ENCODE data around the gene RTL5. TPM values are rescaled to one million over a fixed set of nuclear protein-coding genes. Genes with fewer than 3 reads are reported as not detected.
A peak's percentile ranks its signal among the peaks of the same experiment; 100 is the strongest.

The RTL5 gene
- total RNA-seq, 8 experiments from 2014 or later, result 1.6 to 18.0 (median 11.1) TPM

DNA sequence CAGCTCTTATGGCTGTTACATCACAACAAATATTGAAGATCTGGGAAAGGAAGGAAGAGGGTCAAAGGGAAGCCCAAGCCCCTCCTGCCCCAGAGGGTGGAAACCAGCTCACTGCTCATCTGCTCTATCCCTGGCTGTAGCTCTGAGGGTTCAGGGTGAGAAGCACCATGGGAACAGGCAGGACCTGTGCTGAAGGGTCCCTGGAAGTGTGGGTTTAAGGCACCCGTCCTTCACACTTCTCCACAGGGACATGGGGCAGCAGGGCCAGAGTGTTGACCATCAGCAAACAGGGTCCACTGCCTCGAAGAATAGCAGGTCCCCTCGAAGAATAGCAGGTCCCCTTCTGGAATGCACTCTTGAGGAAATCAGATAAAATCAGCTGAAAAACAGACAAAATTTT is 4.4 kb downstream of the RTL5 start:
- peaks cover 52 to 57% of the 10 kb centered on the region in 2 donors for H3K4me1 ChIP-seq (replicated peaks in 1 of 2)
- WGBS, 10 experiments, result 48 to 90% (median 55%) methylated on average over 2 of the region's 3 CpGs; no CpG with 5 or more reads in 7 of the 10 experiments
- in situ Hi-C loops (cut with MboI; ENCODE audit: low pct_unique_long_range_greater_than_20kb in 2 of 9, low sequenced_read_pairs in 9 of 9, unreplicated experiment in 9 of 9), result loop anchor here in 1 of 9 experiments (25.0 kb wide), 1 partner anchor 115 kb away; no protein-coding TSS in a partner anchor
- H3K27ac ChIP-seq, result no peak overlapping the region
- no peak overlapping the region for H3K4me3 ChIP-seq
- ATAC-seq (replicated peaks in 6 of 8), result no peak

DNA sequence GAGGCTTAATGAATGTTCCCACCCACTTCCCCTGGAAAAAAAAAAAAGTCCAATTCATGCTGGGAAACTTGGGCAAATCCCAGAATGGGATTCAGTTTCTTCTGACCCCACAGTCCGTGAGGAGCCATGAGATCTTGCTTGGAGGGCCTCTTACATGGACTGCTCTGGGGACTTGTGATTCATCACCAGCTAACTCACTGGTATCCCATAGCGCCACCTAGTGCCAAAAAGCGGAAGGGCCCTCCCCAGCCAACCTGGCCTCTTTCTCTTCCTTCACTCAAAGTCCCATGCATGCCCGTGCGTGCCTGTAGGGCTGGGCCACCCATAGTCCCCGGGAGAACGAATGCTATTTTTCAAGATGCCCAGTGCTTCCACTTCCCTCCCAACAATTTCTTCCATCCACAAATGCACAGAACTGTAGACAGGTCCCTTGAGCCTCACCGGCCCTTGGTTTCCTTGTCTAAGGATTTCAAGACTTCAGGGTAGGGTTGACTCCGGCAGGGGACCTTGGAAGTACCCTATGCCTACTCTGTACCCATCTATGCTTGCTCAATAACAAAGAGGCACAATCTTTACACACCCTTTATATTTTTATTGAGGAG is 5.1 kb downstream of the RTL5 start:
- peak; percentile 50 to 88 (median 73) for ATAC-seq (replicated peaks in 6 of 8)
- Histone ChIP-seq H3K27ac (no peak overlapping the region), H3K4me1 (replicated peaks in 1 of 2) (peaks cover 51 to 56% of the 10 kb centered on the region in 2 donors), H3K4me3 (peak overlapping the region in 1 of 5 donors; percentile 15)
- in situ Hi-C loops (cut with MboI; ENCODE audit: low pct_unique_long_range_greater_than_20kb in 2 of 9, low sequenced_read_pairs in 9 of 9, unreplicated experiment in 9 of 9), result loop anchor here in 1 of 9 experiments (25.0 kb wide), 1 partner anchor 114 kb away; no protein-coding TSS in a partner anchor
- 0 to 26% (median 0%) methylated on average over 1 to 7 of the region's 9 CpGs; no CpG with 5 or more reads in 5 of the 10 experiments for WGBS, 10 experiments

DNA sequence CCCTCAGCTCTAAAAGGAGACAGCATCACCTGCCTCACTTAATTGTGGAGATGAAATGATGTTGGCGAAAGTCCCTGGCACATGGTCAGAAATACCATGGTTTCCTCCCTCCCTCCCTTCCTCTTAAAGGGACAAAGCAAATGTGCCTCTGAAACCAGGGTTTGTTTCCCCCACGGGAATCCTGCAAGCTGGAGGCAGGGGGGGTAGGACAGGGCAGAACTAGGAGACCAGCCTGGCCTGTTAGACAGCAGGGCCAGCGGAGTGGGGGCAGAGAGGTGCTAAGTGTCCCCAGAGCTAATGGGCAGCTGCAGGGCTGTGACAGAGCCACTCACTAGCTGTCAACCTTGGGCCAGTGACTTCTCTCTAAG is 5.7 kb downstream of the RTL5 start:
- in situ Hi-C loops (cut with MboI; ENCODE audit: low pct_unique_long_range_greater_than_20kb in 2 of 9, low sequenced_read_pairs in 9 of 9, unreplicated experiment in 9 of 9), result loop anchor here in 1 of 9 experiments (25.0 kb wide), 1 partner anchor 114 kb away; no protein-coding TSS in a partner anchor
- no CpG with 5 or more reads among the region's 3 CpGs for WGBS, 10 experiments

DNA sequence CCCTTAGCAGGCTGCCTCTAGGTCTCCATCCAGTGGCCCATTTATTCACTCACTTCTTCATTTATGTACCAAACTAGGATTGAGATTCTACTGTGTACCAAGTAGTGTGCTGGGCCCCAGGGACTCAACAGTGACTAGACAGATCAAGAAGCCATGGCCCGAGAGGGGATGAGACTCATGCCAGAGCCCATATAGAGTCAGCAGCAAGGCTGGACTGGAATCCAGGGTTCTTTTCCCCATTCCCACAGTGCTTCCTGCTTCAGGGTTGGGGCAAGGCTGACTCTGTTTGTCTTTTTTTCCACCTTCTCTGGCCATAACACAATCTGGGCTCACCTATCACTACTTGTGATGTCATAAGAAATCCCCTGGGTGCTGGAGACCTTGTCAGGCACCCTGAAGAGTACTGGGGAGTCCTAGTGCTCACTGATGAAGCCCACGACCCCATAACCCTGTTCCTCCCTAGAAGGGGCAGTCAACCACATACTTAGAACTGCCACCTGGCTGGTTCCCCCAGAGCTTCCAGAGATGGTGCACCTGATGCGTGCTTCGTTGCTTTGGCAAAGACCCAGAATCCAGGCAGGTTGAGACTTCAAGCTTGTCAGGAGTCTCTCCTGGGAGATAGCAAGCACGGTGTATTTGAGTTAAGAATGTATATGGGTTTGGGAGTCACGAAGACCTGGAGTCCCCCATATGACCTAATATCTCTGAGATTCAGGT is 6.2 kb downstream of the RTL5 start:
- H3K4me1 ChIP-seq (replicated peaks in 1 of 2), result peaks cover 55 to 57% of the 10 kb centered on the region in 2 donors

More for the DNA sequence above, 5.7 kb downstream of the RTL5 start:
- Histone ChIP-seq H3K4me1 (replicated peaks in 1 of 2) (peaks cover 56 to 57% of the 10 kb centered on the region in 2 donors), H3K4me3 (no peak overlapping the region), H3K27ac (no peak overlapping the region)
- ATAC-seq (replicated peaks in 6 of 8), result peak in 1 of 8 experiments; percentile 1

DNA sequence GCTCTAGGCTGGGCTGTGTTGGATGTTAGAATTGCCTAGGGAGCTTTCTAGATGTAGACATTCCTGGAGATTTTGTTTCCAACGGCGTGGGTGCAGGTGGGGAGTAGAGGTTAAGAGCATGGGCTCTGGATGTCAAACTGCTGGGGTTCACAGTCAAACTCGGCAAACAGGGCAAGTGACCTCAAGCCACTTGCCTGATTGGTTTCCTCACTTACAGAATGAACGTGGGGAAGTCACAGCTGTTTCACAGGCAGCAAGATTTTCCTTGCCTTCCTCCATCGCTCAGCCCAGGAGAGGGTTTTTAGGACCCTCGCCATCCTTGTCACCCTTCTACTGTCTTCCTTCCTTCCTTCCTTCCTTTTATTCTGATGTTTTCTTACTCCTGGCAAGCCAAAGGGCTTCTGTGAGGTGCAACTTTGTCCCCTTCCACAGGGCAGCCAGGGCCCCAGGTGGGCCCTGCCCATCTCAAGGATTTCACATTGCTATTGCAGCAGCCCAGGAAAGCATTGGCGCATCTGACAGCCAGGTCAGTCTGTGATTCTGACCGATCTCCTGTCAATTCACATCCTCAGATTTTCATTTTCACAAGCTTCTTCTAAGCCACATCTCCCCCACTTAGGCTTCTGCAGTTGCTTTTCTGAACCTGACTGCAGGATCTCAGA is 7.0 kb downstream of the RTL5 start:
- no peak for ATAC-seq (replicated peaks in 6 of 8)
- H3K27ac ChIP-seq, result peak overlapping the region; percentile 6 to 88
- 39 to 80% (median 60%) methylated on average over 1 to 8 of the region's 8 CpGs; no CpG with 5 or more reads in 7 of the 10 experiments for WGBS, 10 experiments
- in situ Hi-C loops (cut with MboI; ENCODE audit: low pct_unique_long_range_greater_than_20kb in 2 of 9, low sequenced_read_pairs in 9 of 9, unreplicated experiment in 9 of 9), result loop anchor here in 1 of 9 experiments (25.0 kb wide), 1 partner anchor 112 kb away; no protein-coding TSS in a partner anchor
- peaks cover 48 to 55% of the 10 kb centered on the region in 2 donors for H3K4me1 ChIP-seq (replicated peaks in 1 of 2)
- H3K4me3 ChIP-seq, result no peak overlapping the region

More for the DNA sequence above, 6.2 kb downstream of the RTL5 start:
- 30 to 92% methylated on average over 2 of the region's 6 CpGs; no CpG with 5 or more reads in 8 of the 10 experiments for WGBS, 10 experiments
- Histone ChIP-seq H3K4me3 (no peak overlapping the region), H3K27ac (no peak overlapping the region)
- in situ Hi-C loops (cut with MboI; ENCODE audit: low pct_unique_long_range_greater_than_20kb in 2 of 9, low sequenced_read_pairs in 9 of 9, unreplicated experiment in 9 of 9), result loop anchor here in 1 of 9 experiments (25.0 kb wide), 1 partner anchor 113 kb away; no protein-coding TSS in a partner anchor
- ATAC-seq (replicated peaks in 6 of 8), result no peak

DNA sequence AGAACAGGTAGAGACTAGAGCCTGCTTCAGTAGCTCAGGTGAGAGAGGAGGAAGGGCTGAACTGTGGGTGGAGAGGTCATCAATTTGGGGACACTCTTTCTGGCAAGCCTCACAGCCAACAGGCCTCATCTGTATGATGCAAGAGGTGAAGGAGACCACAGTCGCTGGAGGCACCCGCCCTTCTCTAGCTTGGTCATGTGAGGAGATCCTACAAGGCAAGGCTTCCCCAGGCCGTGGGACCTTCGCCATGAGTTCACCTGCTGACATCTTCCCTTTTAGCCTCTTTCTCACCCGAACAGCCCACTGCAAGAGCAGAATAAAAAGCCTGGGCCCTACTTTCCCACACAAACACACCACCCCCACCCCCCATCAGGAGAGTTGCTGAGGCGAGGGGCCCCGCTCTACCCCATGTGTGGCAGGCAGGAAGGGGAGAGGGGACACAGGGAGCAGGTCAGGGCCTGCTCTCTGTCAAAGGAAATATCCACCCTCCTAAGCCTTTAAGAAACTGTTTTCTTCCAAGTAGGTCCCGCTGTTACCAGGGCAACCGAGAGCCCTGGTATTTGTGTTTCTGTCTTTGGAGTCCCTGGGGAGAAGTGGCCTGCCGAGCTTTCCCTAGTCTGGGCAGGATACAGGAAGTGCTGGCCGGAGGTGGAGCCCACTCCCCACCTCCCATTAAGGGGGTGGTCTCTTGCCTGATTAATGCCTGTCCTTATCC is 8.1 kb downstream of the RTL5 start:
- Histone ChIP-seq H3K4me1 (replicated peaks in 1 of 2) (peaks cover 41 to 49% of the 10 kb centered on the region in 2 donors), H3K27ac (peak overlapping the region; percentile 77 to 88), H3K4me3 (no peak overlapping the region)
- WGBS, 10 experiments, result 7 to 61% methylated on average over 3 of the region's 11 CpGs; no CpG with 5 or more reads in 8 of the 10 experiments
- in situ Hi-C loops (cut with MboI; ENCODE audit: low pct_unique_long_range_greater_than_20kb in 2 of 9, low sequenced_read_pairs in 9 of 9, unreplicated experiment in 9 of 9), result no loop called here
- ATAC-seq (replicated peaks in 6 of 8), result peak in 6 of 8 experiments; percentile 12 to 87 (median 82)

DNA sequence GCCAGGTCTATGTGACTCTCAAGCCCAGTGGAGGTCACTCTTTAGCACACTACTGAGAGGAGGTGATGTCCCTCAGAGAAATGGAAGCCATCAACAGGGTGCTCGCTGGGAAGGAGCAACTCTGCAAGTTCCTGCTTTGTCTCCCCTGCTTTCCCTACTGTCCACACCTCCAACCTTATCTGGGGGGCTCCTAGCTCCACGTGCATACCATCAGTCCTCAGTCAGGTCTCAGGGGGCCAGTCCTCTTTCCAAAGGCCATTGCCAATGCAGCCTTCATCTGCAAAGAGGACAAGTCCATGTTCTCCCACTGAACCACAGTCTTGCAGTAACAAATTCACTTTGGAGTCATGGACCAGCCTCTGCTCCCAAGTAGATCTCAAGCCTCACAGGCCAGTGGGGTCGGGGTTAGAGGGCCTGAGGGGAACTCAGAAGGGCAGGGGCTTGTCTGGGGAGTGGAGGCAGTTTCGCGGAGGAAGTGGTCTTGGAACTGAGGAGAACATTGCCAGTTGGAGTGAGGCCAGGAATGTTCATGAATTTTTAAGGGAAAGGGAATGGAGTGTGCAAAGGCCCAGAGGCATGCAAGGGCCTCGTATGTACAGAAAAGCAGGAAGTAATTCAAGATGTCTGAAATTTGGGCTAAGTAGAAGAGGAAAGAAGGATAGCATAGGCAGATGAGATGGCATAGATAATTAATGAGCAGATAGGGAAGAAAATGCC is 8.9 kb downstream of the RTL5 start:
- ATAC-seq (replicated peaks in 6 of 8), result no peak
- Histone ChIP-seq H3K4me1 (replicated peaks in 1 of 2) (peaks cover 34 to 47% of the 10 kb centered on the region in 2 donors), H3K4me3 (no peak overlapping the region), H3K27ac (peak overlapping the region; percentile 77 to 88)
- in situ Hi-C loops (cut with MboI; ENCODE audit: low pct_unique_long_range_greater_than_20kb in 2 of 9, low sequenced_read_pairs in 9 of 9, unreplicated experiment in 9 of 9), result no loop called here
- WGBS, 10 experiments, result 20 to 75% methylated on average over 1 to 3 of the region's 6 CpGs; no CpG with 5 or more reads in 8 of the 10 experiments

DNA sequence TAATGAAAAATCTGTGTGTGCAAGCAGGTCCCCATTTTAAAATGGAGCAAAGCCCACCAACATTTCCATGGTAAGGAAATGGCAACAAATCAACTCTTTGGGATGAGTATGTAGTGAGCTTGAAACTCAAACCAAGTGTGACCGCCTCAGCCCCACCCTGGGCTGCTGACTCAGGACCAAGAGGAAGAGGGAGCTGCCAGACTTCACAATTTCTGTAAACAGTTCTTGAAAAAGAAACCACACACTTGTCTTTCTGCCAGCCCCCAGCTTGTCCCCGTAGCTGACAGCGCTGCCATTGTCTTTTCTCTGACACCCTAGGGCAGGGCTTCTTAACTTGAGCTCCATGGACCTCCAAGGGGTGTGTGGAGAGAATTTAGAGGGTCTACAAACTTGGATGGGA is 10.3 kb downstream of the RTL5 start:
- 0 to 48% methylated on average over 1 to 3 of the region's 3 CpGs; no CpG with 5 or more reads in 8 of the 10 experiments for WGBS, 10 experiments
- H3K27ac ChIP-seq, result no peak overlapping the region
- H3K4me1 ChIP-seq (replicated peaks in 1 of 2), result peaks cover 25 to 35% of the 10 kb centered on the region in 2 donors
- in situ Hi-C loops (cut with MboI; ENCODE audit: low pct_unique_long_range_greater_than_20kb in 2 of 9, low sequenced_read_pairs in 9 of 9, unreplicated experiment in 9 of 9), result no loop called here
- no peak overlapping the region for H3K4me3 ChIP-seq
- ATAC-seq (replicated peaks in 6 of 8), result peak in 2 of 8 experiments; percentile 88 to 92

DNA sequence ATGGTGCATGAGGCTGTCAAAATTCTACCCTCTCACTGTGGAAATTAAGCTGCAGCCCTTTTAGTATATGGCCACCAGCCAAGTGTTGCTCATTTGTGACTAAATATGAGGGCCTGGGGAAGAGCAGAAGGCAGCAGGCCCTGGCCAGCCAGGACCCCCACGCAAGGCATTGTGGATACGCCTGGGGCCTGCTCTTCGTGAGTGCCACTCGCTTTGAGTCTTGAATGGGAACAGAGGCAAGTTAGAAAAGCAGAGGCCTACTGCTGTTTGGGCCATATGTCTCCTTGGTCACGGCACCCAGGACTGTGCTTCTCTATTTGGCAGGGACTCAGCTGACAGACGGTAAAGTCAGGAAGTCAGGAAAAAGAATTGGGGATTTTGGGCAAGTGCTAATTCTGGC is 10.9 kb downstream of the RTL5 start:
- Histone ChIP-seq H3K27ac (no peak overlapping the region), H3K4me3 (no peak overlapping the region), H3K4me1 (replicated peaks in 1 of 2) (peaks cover 25 to 33% of the 10 kb centered on the region in 2 donors)
- peak in 1 of 8 experiments; percentile 16 for ATAC-seq (replicated peaks in 6 of 8)
- in situ Hi-C loops (cut with MboI; ENCODE audit: low pct_unique_long_range_greater_than_20kb in 2 of 9, low sequenced_read_pairs in 9 of 9, unreplicated experiment in 9 of 9), result no loop called here
- 40 to 62% methylated on average over 4 of the region's 6 CpGs; no CpG with 5 or more reads in 8 of the 10 experiments for whole genome bisulfite sequencing, 10 experiments

DNA sequence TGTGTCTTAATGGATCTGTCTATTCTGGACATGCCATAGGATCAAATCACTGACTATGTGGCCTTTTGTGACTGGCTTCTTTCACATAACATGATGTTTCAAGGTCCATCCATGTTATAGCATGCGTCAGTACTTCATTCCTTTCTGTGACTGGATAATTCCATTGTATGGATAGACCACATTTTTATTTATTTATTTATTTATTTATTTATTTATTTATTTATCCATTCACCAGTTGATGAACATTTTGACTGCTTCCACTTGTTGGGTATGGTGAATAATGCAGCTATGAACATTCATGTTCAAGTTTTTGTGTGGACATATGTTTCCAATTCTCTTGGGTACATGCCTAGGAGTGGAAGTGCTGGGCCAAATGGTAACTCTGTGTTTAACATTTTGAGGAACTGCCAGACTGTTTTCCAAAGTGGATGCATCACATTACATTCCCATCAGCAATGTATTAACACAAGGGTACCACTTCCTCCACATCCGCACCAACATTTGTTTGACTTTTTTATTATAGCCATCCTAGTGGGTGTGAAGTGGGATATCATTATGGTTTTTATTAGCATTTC is 14.0 kb downstream of the RTL5 start:
- WGBS, 10 experiments, result 20 to 100% (median 90%) methylated on average over 1 to 2 of the region's 2 CpGs; no CpG with 5 or more reads in 2 of the 10 experiments

DNA sequence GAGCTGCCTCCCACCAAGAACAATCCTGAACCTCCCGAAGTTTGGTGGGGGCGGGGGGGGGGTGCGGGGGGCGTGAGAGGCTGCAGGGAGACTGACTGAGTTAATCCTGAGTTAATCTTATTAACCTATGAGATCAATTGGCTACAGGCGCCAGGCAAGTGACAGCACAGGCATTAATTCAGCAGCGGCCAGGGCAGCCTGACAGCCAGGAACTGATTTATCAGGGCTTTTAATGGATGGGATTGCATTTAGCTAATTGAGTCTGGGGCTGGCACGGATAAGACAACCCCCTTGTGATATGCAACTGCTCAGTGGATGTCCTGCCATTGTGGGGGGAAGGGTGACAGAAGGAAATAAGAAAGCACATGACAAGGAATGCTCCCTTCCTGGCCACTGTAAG is 16.3 kb downstream of the RTL5 start:
- Histone ChIP-seq H3K4me1 (replicated peaks in 1 of 2) (peaks cover 20 to 30% of the 10 kb centered on the region in 2 donors), H3K4me3 (no peak overlapping the region), H3K27ac (peak overlapping the region in 1 of 2 donors; percentile 65)
- in situ Hi-C loops (cut with MboI; ENCODE audit: low pct_unique_long_range_greater_than_20kb in 2 of 9, low sequenced_read_pairs in 9 of 9, unreplicated experiment in 9 of 9), result no loop called here
- WGBS, 10 experiments, result no CpG with 5 or more reads among the region's 7 CpGs
- ATAC-seq (replicated peaks in 6 of 8), result peak in 5 of 8 experiments; percentile 97 to 99 (median 98)

More for the DNA sequence above, 14.0 kb downstream of the RTL5 start:
- H3K27ac ChIP-seq, result no peak overlapping the region
- H3K4me1 ChIP-seq (replicated peaks in 1 of 2), result peaks cover 29 to 30% of the 10 kb centered on the region in 2 donors
- in situ Hi-C loops (cut with MboI; ENCODE audit: low pct_unique_long_range_greater_than_20kb in 2 of 9, low sequenced_read_pairs in 9 of 9, unreplicated experiment in 9 of 9), result no loop called here
- no peak for ATAC-seq (replicated peaks in 6 of 8)
- no peak overlapping the region for H3K4me3 ChIP-seq

All from motor neuron (in vitro differentiated cells).